SU-DHL-6 (cell line): ENCODE data around the gene FHOD3.

ENCODE experiments used
- EZH2phosphoT487 ChIP-seq: fragments of 200-600 bp; sonication (generic), shearing (Covaris generic); conservative IDR thresholded peaks from 2 replicates; pipeline ENCODE4 v1.6.1; 2018; ENCODE audit warnings: mild to moderate bottlenecking, antibody characterized with exemption, low read length, moderate library complexity, mixed read lengths
- TF ChIP-seq, protein P1 (sequence below): fragments of 200-600 bp; sonication (generic); IDR thresholded peaks from one replicate; pipeline ENCODE4 v1.5.1; 2017; ENCODE audit warnings: antibody characterized with exemption, mild to moderate bottlenecking, low read length, moderate library complexity; ENCODE audit not compliant: insufficient read depth, poor library complexity, severe bottlenecking

DNA sequence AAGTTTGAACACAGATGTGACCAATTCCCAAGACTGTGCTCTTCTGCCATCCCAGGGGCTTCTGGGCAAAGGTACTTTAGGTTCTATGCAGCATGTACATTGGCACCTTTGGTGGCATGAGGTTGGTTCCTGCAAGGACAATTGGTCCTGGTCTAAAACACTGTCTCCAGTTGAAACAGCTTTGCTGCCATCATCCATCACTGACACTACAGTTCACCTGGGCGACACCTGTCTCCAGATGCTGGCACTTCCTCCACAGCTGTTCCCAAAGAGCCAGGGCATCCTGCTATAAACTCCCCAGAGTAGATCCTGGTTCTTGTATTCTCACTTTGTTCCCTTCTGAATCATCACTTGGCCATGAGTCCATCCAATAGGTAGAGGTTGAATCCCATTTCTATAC lies 60.6 kb downstream of the FHOD3 start:
- TF ChIP-seq, protein P1, sequence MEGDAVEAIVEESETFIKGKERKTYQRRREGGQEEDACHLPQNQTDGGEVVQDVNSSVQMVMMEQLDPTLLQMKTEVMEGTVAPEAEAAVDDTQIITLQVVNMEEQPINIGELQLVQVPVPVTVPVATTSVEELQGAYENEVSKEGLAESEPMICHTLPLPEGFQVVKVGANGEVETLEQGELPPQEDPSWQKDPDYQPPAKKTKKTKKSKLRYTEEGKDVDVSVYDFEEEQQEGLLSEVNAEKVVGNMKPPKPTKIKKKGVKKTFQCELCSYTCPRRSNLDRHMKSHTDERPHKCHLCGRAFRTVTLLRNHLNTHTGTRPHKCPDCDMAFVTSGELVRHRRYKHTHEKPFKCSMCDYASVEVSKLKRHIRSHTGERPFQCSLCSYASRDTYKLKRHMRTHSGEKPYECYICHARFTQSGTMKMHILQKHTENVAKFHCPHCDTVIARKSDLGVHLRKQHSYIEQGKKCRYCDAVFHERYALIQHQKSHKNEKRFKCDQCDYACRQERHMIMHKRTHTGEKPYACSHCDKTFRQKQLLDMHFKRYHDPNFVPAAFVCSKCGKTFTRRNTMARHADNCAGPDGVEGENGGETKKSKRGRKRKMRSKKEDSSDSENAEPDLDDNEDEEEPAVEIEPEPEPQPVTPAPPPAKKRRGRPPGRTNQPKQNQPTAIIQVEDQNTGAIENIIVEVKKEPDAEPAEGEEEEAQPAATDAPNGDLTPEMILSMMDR, result no peak
- TF ChIP-seq EZH2phosphoT487, result no peak
